ENCODE measurements around the gene TMEM150B.

Gene TMEM150B

GRCh38 chr19:55264531-55264930, 60.6 kb downstream of the TMEM150B start:
- DNase-seq (ENCODE audit: insufficient read length) (no peak), FAIRE-seq (no peak)
- TF ChIP-seq POLR2AphosphoS5 (IDR thresholded peaks at IDR 0.05; ENCODE audit: low read depth, low read length) (no peak), POLR2A (IDR thresholded peaks at IDR 0.05; ENCODE audit: low read depth, low read length) (no peak), TAF1 (IDR thresholded peaks at IDR 0.05; ENCODE audit: borderline replicate concordance, low read depth, low read length) (no peak)
